CD4-positive, CD25-positive, alpha-beta regulatory T cell (primary cell): ENCODE data around the gene MMP24. TPM values are rescaled to one million over a fixed set of nuclear protein-coding genes. Genes with fewer than 3 reads are reported as not detected.

Source experiments
- ATAC-seq, 2 donors: fragments of 150-1000 bp; cut with Tn5 transposase; one replicate each; pipeline ENCODE4 v1.10.0; 2021; ENCODE audit warnings: low read depth in 2 of 2, moderate number of reproducible peaks in 2 of 2, moderate library complexity in 1 of 2
- DNase-seq, 3 donors: peaks; one replicate each; pipeline versions ENCODE4 v3.0.0 to v3.0.0-alpha.2; 2012 to 2022; ENCODE audit warnings: mixed read lengths in 1 of 3
- H3K27ac ChIP-seq: one replicate; pipeline ENCODE4 v1.7.0; 2013; ENCODE audit warnings: mild to moderate bottlenecking, low read length; ENCODE audit not compliant: insufficient read depth, poor library complexity, severe bottlenecking
- H3K27me3 ChIP-seq: one replicate; pipeline ENCODE4 v1.7.0; 2013; ENCODE audit warnings: low read length; ENCODE audit not compliant: control insufficient read depth, insufficient read depth
- H3K36me3 ChIP-seq: one replicate; pipeline ENCODE4 v1.7.0; 2013; ENCODE audit warnings: mild to moderate bottlenecking, low read length, moderate library complexity; ENCODE audit not compliant: control insufficient read depth, insufficient read depth
- H3K4me1 ChIP-seq: 2 replicates; pipeline ENCODE4 v1.7.0; 2013; ENCODE audit warnings: mild to moderate bottlenecking, low read length; ENCODE audit not compliant: insufficient read depth, control insufficient read depth, poor library complexity, severe bottlenecking
- H3K4me3 ChIP-seq: one replicate; pipeline ENCODE4 v1.7.0; 2013; ENCODE audit warnings: low read depth, mild to moderate bottlenecking, low read length, moderate library complexity
- H3K9me3 ChIP-seq, 2 experiments: 1 replicate in 1 of 2; 2 replicates in 1 of 2; pipeline ENCODE4 v1.7.0; 2013; ENCODE audit warnings: low read length in 2 of 2, mild to moderate bottlenecking in 1 of 2, moderate library complexity in 1 of 2; ENCODE audit not compliant: control insufficient read depth in 2 of 2
- H3K27ac Mint-ChIP-seq, 3 donors: one replicate each; pipeline ENCODE4 v1.8.0; 2020 to 2022; ENCODE audit warnings: mild to moderate bottlenecking in 3 of 3, mixed read lengths in 3 of 3, moderate library complexity in 2 of 3
- H3K27me3 Mint-ChIP-seq: one replicate; pipeline ENCODE4 v1.8.0; 2022; ENCODE audit warnings: mild to moderate bottlenecking, mixed read lengths
- H3K36me3 Mint-ChIP-seq: one replicate; pipeline ENCODE4 v1.8.0; 2020; ENCODE audit warnings: mixed read lengths
- H3K4me1 Mint-ChIP-seq, 4 donors: one replicate each; pipeline ENCODE4 v1.8.0; 2020 to 2022; ENCODE audit warnings: mixed read lengths in 4 of 4, mild to moderate bottlenecking in 1 of 4
- H3K4me3 Mint-ChIP-seq, 4 donors: one replicate each; pipeline ENCODE4 v1.8.0; 2020 to 2022; ENCODE audit warnings: mild to moderate bottlenecking in 4 of 4, mixed read lengths in 4 of 4, moderate library complexity in 3 of 4
- H3K9me3 Mint-ChIP-seq, 7 donors: one replicate each; pipeline ENCODE4 v1.8.0; 2020 to 2022; ENCODE audit warnings: mixed read lengths in 7 of 7, mild to moderate bottlenecking in 3 of 7, moderate library complexity in 2 of 7
- polyA plus RNA-seq, 4 donors: library from polyadenylated mRNA; unstranded; fragments of 300-500 nt; fragmentation: Illumina TruSeq; gene quantifications; one replicate each; pipeline ENCODE4 v1.2.3, GENCODE V29; 2021
- total RNA-seq: library from RNA; stranded (reverse); gene quantifications from one replicate; pipeline ENCODE4 v1.2.3, GENCODE V29; 2022

The MMP24 gene
- total and polyA plus RNA-seq, 5 donors from 2014 or later, result 0.05 to 0.16 (median 0.09) TPM; not detected in 1

DNA sequence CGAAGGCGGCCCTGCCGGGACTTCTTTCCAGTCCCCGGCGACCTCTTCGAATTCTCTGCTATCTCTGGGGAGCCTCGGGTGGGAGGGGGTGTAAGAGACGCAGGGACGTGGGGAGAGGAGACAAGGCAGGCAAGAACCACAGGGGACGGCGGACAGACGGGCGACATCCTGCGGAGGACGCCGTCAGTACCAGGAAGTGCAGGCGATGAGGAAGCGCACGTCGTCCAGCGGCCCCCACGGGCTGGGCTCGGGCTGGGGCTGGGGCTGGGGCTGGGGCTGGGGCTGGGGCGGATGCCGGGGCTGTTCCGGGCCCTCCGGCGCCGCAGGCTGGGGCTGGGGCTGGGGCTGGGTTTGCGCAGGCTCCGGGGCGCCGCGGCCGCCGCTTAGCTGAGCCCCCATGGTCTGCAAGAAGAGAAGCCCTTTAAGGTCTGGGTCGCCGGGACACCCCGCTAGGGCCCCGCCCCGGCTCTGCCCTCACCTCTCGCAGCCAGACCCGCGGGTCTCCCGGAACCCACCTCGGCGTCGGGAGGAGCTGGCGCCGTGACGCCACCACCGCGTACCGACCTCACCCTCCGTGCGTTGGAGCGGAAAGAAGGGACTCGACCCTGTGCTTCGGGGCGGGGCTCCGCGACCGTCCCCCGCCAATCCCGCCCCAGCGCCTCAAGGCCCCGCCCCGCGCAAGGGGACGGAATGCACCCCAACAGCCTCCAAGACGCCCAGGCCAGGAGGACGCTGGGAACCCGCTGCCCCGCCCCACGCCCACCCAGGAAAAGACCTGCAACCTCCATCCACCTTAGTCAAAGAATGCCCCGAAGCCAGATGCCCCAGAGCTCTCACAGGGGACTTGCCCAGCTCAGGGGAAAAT lies 51.3 kb downstream of the MMP24 start, which contains the start of gene MMP24OS:
TSS of gene MMP24OS (minus strand) at position 592 of the 865 bp plus-strand sequence. CDS start at position 399, 193 bp downstream.
- Histone ChIP-seq H3K4me1 (peaks cover 22% of the 10 kb centered on the region), H3K9me3 (no peaks in the 10 kb centered on the region), H3K27me3 (no peaks in the 10 kb centered on the region), H3K27ac (peak within 1 kb of the TSS; percentile 93), H3K4me3 (peak within 1 kb of the TSS; percentile 77), H3K36me3 (peaks cover 27% of the 10 kb centered on the region)
- Mint-ChIP-seq H3K4me3 (peak within 1 kb of the TSS; percentile 94 to 99 (median 97)), H3K27me3 (no peaks in the 10 kb centered on the region), H3K36me3 (peaks cover 18% of the 10 kb centered on the region), H3K4me1 (peaks cover 0 to 49% (median 18%) of the 10 kb centered on the region in 4 donors), H3K9me3 (no peaks in the 10 kb centered on the region), H3K27ac (peak within 1 kb of the TSS; percentile 99)
- DNase-seq (peak; percentile 85 to 96 (median 89)), ATAC-seq (peak; percentile 90 to 91)

DNA sequence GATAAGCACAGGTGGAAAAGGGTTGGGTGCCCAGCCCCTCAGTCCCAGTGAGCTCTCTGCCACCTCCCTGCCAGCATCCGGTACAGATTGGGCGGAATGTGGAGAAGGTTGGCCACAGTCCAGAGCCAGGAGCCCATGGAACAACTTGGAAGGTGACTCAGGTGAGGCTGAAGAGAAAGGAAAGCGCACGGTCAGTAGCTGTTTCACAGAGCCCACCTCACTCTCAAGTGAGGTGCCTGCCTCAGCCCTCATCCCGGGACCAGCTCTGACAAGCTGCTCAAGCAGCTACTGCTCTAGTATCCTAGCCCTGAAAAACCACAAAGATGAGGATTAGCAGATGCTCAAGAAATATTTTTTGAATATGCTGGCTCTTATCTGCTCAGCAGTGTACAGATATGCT lies 52.5 kb downstream of the MMP24 start:
- no peak overlapping the region for H3K4me3 ChIP-seq
- H3K9me3 Mint-ChIP-seq, result no peaks in the 10 kb centered on the region
- ATAC-seq, result no peak
- H3K4me3 Mint-ChIP-seq, result peak overlapping the region in 3 of 4 donors; percentile 48 to 94 (median 87)
- H3K9me3 ChIP-seq, result no peaks in the 10 kb centered on the region
- no peaks in the 10 kb centered on the region for H3K27me3 ChIP-seq
- no peaks in the 10 kb centered on the region for H3K27me3 Mint-ChIP-seq
- no peak for DNase-seq
- peaks cover 18% of the 10 kb centered on the region for H3K36me3 Mint-ChIP-seq
- peaks cover 27% of the 10 kb centered on the region for H3K36me3 ChIP-seq
- H3K4me1 ChIP-seq, result peaks cover 34% of the 10 kb centered on the region
- H3K4me1 Mint-ChIP-seq, result peaks cover 0 to 52% (median 23%) of the 10 kb centered on the region in 4 donors
- peak overlapping the region; percentile 20 to 99 (median 93) for H3K27ac Mint-ChIP-seq
- H3K27ac ChIP-seq, result peak overlapping the region; percentile 93

DNA sequence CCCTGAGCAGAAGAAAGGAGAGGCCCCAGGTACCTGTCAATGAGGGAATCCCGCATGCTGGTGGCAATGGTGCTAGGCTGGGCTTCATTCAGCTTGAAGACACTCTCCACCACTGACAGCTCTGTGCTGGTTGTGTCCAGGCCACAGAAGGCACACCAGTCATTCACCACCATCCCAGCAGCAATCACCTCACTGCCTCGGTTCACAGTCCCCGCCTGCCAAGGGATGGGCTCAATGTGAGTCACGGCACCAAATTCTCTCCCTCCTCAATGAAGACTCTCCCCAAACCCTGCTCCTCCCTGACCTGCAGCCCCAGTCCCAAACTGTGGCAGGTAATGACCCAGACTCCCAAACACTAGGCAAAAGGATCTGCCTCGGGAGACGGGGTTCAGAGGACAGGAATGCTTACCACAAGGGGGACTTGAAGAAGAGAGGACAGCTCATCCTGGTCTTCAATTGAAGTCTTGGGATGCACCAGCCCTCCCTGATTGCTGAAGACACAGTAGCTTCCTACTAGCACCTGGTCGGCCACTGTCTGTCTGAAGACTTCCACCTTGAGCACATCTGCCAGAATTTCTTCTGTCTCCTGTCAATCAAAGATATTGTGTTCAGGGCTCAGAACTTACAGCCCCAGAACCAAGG lies 53.2 kb downstream of the MMP24 start:
- Histone ChIP-seq H3K4me3 (no peak overlapping the region), H3K27me3 (no peaks in the 10 kb centered on the region), H3K9me3 (no peaks in the 10 kb centered on the region), H3K27ac (no peak overlapping the region), H3K4me1 (peaks cover 36% of the 10 kb centered on the region), H3K36me3 (peaks cover 27% of the 10 kb centered on the region)
- peaks cover 18% of the 10 kb centered on the region for H3K36me3 Mint-ChIP-seq
- peak overlapping the region; percentile 44 to 99 (median 88) for H3K27ac Mint-ChIP-seq
- H3K4me1 Mint-ChIP-seq, result peaks cover 0 to 54% (median 24%) of the 10 kb centered on the region in 4 donors
- no peaks in the 10 kb centered on the region for H3K9me3 Mint-ChIP-seq
- no peaks in the 10 kb centered on the region for H3K27me3 Mint-ChIP-seq
- ATAC-seq (no peak), DNase-seq (no peak)
- H3K4me3 Mint-ChIP-seq, result peak overlapping the region in 3 of 4 donors; percentile 0 to 94 (median 87)

DNA sequence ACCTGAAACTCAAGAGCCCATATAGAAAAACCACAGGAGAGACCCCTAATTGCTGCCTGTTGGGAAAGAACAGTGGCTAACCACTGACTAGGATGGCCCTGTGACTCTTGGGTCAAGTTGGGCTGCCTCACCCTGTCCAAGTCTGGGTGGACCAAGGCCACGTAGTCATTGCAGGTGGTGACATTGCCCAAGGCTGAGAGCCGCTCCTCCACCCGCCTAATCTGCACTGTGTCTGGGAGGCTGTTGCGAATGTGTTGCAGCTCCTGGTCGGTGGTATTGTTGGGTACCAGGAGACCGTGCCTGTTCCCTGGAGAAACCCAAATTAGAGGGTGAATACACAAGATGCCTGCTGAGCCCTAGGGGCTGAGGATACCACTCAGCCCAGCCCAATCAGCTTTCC lies 54.0 kb downstream of the MMP24 start:
- Mint-ChIP-seq H3K27ac (peak overlapping the region in 2 of 3 donors; percentile 88 to 99), H3K27me3 (no peaks in the 10 kb centered on the region), H3K4me1 (peaks cover 0 to 56% (median 28%) of the 10 kb centered on the region in 4 donors), H3K36me3 (peaks cover 18% of the 10 kb centered on the region), H3K4me3 (peak overlapping the region in 2 of 4 donors; percentile 57 to 94), H3K9me3 (no peaks in the 10 kb centered on the region)
- peaks cover 43% of the 10 kb centered on the region for H3K4me1 ChIP-seq
- H3K27me3 ChIP-seq, result no peaks in the 10 kb centered on the region
- no peak overlapping the region for H3K4me3 ChIP-seq
- no peaks in the 10 kb centered on the region for H3K9me3 ChIP-seq
- H3K36me3 ChIP-seq, result peaks cover 27% of the 10 kb centered on the region
- no peak overlapping the region for H3K27ac ChIP-seq
- DNase-seq (no peak), ATAC-seq (no peak)

DNA sequence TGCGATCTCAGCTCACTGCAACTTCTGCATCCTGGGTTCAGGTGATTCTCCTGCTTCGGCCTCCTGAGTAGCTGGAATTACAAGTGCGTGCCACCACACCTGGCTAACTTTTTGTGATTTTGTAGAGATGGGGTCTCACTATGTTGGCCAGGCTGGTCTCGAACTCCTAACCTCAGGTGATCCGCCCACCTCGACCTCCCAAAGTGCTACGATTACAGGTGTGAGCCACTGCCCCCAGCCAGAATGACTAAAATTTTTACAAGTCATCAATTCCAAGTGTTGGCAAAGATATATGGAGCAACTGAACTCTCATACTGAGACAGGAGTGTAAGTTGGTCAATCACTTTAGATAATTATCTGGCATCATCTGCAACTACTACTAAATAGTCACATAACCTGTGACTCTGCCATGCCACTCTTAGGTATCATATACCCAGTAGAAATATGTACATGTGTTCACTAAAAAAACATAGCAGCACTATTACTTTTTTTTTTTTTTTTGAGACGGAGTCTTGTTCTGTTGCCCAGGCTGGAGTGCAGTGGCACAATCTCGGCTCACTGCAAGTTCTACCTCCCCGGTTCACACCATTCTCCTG lies 55.1 kb downstream of the MMP24 start:
- H3K36me3 Mint-ChIP-seq, result peaks cover 18% of the 10 kb centered on the region
- H3K27ac ChIP-seq, result no peak overlapping the region
- DNase-seq, result no peak
- peaks cover 27% of the 10 kb centered on the region for H3K36me3 ChIP-seq
- no peak overlapping the region for H3K4me3 ChIP-seq
- H3K4me3 Mint-ChIP-seq, result peak overlapping the region; percentile 15 to 65 (median 57)
- H3K27me3 ChIP-seq, result no peaks in the 10 kb centered on the region
- no peaks in the 10 kb centered on the region for H3K9me3 Mint-ChIP-seq
- ATAC-seq, result no peak
- H3K27ac Mint-ChIP-seq, result peak overlapping the region in 1 of 3 donors; percentile 62
- H3K4me1 Mint-ChIP-seq, result peaks cover 0 to 51% (median 28%) of the 10 kb centered on the region in 4 donors
- H3K9me3 ChIP-seq, result no peaks in the 10 kb centered on the region
- no peaks in the 10 kb centered on the region for H3K27me3 Mint-ChIP-seq
- H3K4me1 ChIP-seq, result peaks cover 35% of the 10 kb centered on the region

DNA sequence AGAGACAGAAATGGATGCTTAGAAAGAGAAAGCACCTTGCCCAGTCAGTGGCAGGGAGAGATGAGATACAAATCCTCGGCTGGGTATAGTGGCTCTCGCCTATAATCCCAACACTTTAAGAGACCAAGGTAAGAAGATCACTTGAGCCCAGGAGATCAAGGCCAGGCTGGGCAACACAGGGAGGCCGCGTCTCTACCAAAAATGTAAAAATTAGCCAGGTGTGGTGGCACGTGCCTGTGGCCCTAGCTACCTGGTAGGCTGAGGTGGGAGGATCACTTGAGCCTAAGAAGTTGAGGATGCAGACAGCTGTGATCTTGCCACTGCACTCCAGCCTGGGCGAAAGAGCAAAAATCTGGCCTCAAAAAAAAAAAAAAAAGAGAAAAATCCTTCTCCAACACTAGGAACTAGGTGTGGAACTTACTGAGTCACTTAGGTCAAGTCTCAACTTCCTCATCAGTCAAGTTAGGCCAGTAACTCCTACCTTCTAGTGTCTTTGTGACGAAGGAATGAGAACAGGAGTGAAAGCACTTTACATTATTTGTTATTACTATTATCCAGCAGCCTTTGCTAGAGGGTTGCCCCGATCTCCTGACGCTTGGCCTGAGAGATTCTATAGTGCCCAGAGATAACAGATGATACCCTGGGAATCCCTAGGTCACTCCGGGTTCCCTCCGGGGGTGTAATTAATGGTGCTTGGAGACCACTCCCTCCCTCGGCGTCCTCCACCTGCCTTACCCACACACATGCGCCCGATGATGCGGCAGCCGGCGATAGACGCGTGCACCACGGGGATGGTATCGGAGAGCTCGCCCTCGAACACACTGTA lies 57.2 kb downstream of the MMP24 start:
- no peaks in the 10 kb centered on the region for H3K27me3 Mint-ChIP-seq
- peaks cover 25% of the 10 kb centered on the region for H3K36me3 ChIP-seq
- peak overlapping the region; percentile 72 for H3K4me3 ChIP-seq
- no peaks in the 10 kb centered on the region for H3K9me3 ChIP-seq
- ATAC-seq (peak in 1 of 2 donors; percentile 33), DNase-seq (no peak)
- H3K36me3 Mint-ChIP-seq, result peaks cover 17% of the 10 kb centered on the region
- no peaks in the 10 kb centered on the region for H3K27me3 ChIP-seq
- H3K4me3 Mint-ChIP-seq, result peak overlapping the region; percentile 93 to 99 (median 96)
- H3K27ac Mint-ChIP-seq, result peak overlapping the region; percentile 23 to 97 (median 92)
- peak overlapping the region; percentile 84 for H3K27ac ChIP-seq
- H3K4me1 Mint-ChIP-seq, result peaks cover 0 to 42% (median 27%) of the 10 kb centered on the region in 4 donors
- peaks cover 23% of the 10 kb centered on the region for H3K4me1 ChIP-seq
- no peaks in the 10 kb centered on the region for H3K9me3 Mint-ChIP-seq
